GM19023 (cell line): ENCODE results near the gene ZNF277.
"Not testable (repeated sequence)": the region's sequence is repeated elsewhere in the genome, so short reads cannot be mapped to it uniquely, and the experiment has no call there.

Source experiments
- ATAC-seq: cut with Tn5 transposase; IDR thresholded peaks from one replicate; pipeline ENCODE4 v1.9.1; 2021; ENCODE audit warnings: mild to moderate bottlenecking, moderate library complexity; ENCODE audit not compliant: unreplicated experiment

The ZNF277 gene

DNA sequence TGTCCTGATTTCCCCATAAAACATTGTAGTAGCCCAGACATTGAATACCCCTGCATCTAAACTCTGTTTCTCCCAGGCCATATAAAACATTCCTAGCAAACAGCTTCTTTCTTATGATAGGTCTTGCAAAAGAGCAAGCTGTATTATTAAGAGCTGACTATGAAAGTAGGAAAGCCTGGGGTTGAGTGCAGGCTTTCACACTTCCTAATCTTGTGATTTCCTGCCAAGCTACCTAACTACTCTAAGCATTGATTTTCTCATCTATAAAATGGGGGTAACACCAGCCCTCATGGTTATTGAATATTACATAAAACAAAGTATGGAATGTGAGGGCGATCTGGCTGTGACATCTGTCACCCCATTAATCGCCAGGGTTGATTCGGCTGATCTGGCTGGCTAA is 81.8 kb downstream of the ZNF277 start:
- no peak for ATAC-seq

DNA sequence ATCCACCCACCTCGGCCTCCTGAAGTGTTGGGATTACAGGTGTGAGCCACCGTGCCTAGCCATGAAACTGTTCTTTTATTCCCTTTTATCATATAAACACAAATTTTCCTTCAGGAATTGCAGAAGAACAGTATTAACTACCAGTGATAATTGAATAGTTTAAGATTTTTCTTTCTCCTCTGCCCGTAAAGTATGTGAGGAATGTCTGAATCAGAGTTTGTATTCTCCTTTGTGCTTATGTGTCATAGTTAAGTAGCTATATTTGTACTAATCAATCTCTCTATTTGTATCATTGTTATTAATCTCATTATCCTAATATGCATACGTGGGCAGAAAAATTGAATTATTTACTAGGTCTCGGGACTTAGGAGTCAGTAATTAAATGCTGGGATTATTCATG is 83.6 kb downstream of the ZNF277 start:
- no peak for ATAC-seq

- no peak for ATAC-seq
Observed at GRCh38 chr7:112292162-112292561, 85.7 kb downstream of the ZNF277 start.

GRCh38 chr7:112293416-112293815 is 86.9 kb downstream of the ZNF277 start:
- no peak for ATAC-seq

- no peak for ATAC-seq
Observed at GRCh38 chr7:112296432-112296831, 89.9 kb downstream of the ZNF277 start.

- ATAC-seq = no peak
Observed at GRCh38 chr7:112297681-112298080, 91.2 kb downstream of the ZNF277 start.

- ATAC-seq = no peak
Observed at GRCh38 chr7:112298543-112299100, 92.1 kb downstream of the ZNF277 start.

DNA sequence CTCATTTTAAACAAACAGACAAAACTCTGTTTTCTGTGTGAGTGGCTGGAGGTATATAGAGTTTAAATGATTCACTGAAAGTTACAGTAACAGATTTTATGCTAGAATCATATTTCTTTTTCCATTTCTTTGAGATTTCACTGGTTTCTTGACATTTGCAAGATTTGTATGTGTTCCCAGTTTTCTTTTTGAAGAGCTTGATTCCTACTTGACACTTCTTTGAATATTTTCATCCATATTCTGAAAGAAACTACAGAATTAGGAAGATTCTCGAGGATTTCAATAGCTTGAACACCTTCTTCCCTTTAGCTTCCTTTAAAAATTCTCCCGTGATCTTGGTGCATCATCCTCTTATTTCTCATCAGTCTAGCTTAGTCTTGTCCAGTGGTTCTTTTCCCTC is 93.6 kb downstream of the ZNF277 start:
- no peak for ATAC-seq

GRCh38 chr7:112300831-112301407 is 94.4 kb downstream of the ZNF277 start:
- ATAC-seq = no peak

DNA sequence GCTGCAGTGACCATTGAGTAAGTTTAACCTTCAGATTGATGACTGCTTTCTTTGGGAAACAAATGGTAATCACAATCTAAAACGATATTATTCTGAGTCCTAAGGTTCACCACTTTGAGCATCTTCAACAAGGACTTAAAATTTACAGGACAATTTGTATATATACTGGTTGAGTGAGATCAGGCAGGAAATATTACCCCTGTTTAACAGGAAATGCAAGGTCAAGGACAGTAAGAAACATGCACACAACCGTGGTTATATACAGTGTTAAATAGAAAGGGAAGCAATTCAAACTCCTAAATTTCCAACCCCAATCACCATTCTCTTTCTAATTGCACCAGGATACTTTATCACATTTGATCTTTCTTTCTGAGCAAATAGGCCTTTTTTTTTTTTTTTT is 96.1 kb downstream of the ZNF277 start:
- ATAC-seq = no peak

DNA sequence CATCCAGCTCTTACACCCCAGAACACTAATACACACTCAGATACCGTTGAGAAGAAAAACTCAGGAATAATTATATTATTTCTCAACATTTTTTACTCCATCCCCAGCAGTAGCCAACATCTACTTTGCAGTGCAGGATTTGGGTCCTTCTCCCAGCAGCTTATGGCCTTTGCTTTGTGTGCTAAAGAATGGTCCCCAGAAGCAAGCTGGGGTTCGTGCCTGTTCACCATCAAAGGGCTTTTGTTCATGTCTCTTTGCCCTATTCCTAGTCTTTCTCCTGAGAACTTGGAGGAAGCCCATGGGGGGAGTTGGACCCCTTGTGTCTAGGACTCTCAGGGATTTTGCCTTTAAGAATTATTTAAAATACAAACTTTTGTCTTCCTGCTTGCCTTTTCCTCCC is 100.4 kb downstream of the ZNF277 start:
- no peak for ATAC-seq

DNA sequence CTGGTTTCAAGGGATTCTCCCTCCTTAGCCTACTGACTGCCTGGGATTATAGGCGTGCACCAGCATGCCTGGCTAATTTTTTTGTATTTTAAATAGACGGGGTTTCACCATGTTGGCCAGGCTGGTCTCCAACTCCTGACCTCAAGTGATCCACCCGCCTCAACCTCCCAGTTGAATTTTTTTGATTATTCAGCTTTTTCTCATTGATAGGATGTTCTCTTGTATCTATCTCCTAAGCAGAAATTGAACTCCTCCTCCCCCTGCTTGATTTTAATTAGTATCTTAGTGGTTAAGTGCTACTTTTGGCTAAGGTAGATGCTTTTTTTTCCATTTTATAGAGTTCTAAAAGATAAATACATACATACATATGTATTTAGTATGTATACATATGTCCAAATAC is 101.0 kb downstream of the ZNF277 start:
- no peak for ATAC-seq

DNA sequence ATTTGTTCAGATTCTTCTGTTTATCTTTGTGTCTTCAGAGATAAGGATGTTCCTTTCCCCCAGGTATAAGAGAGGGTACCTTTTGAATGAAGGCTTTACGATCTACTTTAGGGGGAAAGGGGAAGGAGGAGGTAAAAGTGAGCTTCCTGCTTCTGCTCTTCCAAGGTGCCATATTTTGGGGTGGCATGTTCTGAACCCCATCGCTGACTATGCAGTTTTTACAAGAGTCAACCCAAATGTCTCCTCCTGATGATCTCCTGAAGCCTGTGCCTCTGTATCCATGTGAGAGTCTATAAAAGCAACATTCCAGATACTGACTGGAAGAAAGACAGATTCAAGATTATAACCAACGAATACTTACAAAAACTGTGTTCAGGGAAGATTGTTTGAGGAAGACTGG is 102.5 kb downstream of the ZNF277 start:
- ATAC-seq = no peak

- ATAC-seq = not testable (repeated sequence)
Observed at GRCh38 chr7:112316803-112317202, 110.3 kb downstream of the ZNF277 start.

GRCh38 chr7:112322070-112322469 is 115.6 kb downstream of the ZNF277 start:
- no peak for ATAC-seq

GRCh38 chr7:112327566-112327965 is 121.1 kb downstream of the ZNF277 start:
- no peak for ATAC-seq

DNA sequence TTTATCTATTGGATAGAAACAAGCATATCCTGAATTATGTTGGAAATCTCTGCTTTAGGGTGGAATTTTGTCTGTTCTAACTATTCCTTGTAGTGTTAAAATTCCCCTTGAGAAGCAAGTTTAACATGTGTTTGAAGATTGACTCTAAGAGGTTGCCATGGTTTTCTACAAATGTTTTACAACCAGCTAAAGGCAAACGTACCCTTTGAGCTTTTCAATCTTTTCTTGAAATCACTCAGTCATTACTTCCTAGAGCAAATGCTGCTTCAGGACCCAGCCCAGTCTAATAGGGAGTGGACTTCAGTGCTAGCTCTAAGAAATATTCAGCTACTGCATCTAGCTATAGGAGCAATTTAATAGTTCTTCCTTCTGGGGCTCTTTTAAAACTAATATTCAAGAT is 125.0 kb downstream of the ZNF277 start:
- no peak for ATAC-seq

DNA sequence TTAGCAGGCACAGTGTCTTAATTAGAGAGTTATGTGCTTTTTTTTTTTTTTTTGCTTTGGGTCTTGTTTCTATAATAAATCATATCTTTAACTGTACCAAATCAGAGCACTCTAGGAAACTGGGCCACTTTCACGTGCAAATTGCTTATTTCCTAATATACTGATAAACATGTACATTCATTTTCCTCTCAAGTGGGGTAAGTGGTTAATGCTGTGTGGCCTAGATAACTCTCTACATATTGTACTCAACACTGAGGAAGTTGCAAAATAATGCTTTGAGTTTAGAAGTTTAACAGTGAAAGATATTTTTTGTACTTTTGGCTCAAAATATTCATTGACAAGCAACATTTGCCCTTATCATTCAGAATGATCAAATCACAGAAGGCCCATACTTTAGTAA is 127.9 kb downstream of the ZNF277 start:
- ATAC-seq = no peak

DNA sequence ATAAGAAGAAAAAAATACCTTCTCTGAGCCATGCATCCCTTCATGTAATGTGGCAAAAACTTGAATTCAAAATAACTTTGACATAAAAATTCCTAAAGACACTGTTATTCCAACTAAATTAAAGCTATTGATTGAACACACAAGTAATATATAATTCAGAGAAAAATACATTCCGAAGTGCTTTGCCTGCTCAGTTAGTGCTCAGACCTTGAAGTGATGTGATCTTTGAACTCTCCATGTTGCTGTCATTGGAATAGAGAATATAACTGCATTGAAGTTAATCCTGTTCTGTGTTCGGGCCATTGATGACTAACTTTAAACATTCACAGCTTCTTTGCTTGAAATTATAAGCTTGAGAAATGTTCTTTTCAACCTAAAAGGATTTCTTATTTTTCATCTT is 129.8 kb downstream of the ZNF277 start:
- ATAC-seq = no peak

DNA sequence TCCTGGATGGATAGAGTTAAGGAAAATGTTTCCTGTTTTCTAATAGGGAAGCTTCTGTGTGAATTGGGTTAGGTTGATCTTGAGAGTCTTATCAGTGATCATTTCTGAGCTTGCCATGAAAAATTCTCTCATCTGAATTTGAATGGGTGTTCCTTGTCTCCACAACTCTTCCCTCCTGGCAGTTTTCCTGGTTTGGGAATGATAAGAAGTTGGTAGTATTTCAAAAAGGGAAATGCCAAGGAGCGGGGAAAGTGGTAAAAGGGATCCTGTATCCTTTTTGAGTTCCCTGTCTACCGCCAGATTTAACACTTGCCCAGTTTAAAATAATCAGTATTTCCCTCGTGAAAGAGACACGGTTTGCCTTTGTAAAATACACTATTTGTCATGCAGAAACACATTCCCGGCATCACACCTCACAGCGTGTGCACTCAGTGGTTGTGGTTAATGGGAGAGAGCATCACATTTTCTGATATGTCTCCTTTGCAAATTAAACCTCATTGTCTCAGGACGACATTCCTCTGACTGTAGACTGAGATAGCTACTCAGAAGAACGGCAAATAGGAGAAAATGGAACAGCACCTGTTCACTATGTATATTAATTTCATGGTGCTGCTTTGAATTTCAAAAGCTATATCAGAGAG is 130.6 kb downstream of the ZNF277 start:
- ATAC-seq = no peak

- ATAC-seq = no peak
Observed at GRCh38 chr7:112337892-112338291, 131.4 kb downstream of the ZNF277 start.

DNA sequence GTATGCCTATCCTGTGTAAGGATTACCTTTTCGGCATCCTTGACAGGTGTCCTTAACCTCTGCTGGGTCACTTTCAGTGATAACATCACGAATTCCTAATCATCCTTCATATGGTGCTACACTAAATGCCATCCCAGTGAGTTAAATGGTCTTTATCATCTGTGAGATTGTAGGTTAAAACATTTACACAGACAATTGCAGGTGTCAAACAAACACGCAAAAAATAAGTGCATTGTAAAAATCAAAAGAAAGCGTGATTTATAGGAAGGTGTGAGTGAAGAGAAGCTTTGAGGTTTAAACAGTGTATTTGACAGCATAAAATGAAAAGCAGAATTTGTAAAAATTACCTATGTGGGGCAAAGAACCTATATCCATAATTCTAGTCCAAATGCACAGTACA is 132.3 kb downstream of the ZNF277 start:
- ATAC-seq = no peak

- no peak for ATAC-seq
Observed at GRCh38 chr7:112341464-112341863, 135.0 kb downstream of the ZNF277 start.
